GM19438 (cell line): Measurements from ENCODE around the gene TRIP10.

Experiments
- ATAC-seq: cut with Tn5 transposase; IDR thresholded peaks from one replicate; pipeline ENCODE4 v1.9.1; 2021; ENCODE audit warnings: low read depth; ENCODE audit not compliant: unreplicated experiment

TRIP10 gene

DNA sequence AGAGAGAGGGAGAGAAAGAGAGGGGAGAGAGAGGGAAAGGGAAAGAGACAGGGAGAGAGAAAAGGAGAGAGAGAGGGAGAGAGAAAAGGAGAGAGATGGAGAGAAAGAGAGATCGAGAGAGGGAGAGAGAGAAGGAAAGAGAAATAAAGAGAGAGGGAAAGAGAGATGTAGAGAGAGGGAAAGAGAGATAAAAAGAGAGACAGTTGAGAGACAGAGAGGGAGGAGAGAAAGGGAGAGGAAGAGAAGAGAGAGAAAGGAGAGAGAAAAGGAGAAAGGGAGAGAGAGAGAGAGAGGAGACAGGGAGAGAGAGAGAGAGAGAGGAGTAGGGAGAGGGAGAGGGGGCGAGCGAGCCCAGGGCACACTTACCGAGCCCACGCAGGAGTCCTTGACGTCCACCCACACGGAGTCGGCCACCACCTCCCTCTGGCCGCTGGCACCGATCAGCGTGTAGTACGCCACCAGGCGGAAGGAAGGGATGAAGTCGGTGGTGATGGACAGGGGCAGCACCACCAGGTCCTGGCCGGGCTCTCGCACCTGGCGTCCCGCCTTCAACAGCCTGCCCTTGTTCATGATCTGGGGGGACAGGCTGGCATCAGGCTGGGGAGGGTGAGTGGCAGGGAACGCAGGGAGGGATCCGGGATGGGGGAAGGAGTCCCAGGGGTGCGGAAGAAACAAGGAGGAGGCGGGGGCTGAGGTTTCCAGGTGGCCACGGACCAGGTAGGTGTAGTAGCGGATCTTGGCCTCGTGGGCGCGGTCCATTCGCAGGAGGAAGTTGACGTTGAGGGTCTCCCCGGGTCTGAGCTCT lies 29.0 kb upstream of the TRIP10 start:
- ATAC-seq, result no peak

GRCh38 chr19:6711078-6711361 lies 28.5 kb upstream of the TRIP10 start:
- no peak for ATAC-seq

DNA sequence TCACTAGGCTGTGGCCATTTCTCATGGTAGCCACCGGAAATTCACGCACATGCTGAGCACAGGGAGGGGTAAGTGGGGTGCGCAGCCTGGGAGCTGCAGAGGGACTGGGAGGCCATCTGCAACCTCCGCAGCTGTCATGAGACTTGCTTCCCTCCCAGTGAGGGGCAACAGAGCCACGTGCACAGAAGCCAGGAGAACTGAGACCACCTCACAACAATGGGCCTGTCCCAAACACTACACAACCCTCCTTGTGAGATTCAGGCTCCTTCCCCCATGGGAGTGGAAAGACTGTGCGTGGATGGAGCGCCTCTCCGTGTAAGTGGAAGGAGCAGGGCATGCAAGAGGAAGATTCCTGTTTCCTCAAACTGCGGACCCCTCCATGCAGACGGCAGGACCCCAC lies 27.9 kb upstream of the TRIP10 start:
- ATAC-seq, result no peak

DNA sequence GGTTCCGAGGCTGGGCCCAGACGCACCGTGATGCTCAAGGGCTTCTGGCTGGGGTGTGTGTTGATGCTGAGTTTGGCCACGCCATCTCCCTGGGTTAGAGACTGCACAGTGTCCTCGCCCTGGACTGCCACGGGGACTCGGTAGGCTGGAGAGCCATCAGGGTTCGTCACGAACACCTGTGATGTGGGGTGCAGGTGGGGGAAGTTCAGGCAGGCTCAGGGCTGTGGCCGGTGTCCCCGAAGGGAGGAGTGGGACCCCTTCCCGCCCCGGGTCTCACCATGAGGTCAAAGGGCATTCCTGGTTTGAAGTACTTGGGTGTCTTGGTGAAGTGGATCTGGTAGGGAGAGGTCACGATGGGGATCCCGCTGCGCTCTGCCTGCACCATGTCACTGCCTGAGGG lies 27.2 kb upstream of the TRIP10 start:
- ATAC-seq, result no peak

- no peak for ATAC-seq
Measured at GRCh38 chr19:6712692-6713670, 26.5 kb upstream of the TRIP10 start.

DNA sequence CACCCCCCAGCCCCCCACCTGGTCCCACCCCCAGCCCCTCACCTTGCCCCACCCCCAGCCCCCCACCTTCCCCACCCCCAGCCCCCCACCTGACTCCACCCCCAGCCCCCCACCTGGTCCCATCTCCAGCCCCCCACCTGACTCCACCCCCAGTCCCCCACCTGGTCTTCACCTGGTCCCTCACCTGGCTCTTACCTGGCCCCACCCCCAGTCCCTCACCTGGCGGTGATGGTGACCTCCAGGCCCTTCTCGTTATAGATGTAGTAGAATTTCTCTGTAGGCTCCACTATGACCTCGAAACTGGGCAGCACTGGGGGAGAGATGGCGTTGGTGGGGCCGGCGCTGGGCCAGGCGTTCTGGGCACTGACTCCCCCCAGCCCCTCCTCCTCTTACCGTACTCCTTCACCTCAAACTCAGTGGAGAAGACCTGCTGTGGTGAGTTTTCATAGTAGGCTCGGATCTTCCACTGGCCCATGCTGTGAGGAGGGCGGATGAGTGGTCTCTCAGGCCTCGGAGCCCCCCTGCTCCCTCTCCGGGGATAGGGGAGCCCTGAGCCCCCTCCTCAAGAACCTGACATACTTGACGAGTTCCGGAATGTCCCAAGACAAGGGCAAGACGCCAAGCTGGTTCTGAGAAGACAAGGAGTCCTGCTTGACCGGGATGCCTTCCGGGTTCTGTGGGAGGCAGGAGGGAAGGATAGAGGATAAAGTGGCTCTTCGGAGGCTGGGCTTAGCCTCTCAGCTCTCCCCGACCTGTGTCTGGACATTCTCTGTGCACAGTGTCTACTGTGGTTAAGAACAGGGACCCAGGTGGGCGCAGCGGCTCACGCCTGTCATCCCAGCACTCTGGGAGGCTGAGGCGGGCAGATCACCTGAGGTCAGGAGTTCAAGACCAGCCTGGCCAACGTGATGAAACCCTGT lies 25.4 kb upstream of the TRIP10 start:
- ATAC-seq, result no peak

- ATAC-seq, result no peak
Measured at GRCh38 chr19:6714749-6715555, 24.5 kb upstream of the TRIP10 start.

GRCh38 chr19:6716610-6716970 lies 22.9 kb upstream of the TRIP10 start:
- no peak for ATAC-seq

DNA sequence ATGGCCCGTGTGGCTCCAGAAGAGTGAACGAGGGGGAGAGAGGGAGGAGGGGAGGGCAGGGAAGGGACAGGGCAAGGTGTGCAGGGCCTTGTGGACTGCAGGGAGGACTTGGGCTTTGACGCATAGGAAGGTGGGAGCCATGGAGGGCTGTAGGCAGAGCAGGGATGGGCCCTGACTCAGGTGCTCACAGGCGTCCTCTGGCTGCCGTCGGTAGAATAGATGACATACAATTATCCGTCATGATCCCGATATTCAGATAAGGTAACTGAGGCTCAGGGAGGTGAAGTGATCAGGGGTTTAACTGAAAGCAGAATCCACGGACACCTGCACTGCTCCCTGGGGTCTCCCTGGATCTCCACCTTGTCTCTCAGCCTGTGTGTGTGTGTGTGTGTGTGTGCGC lies 22.4 kb upstream of the TRIP10 start:
- ATAC-seq, result no peak

GRCh38 chr19:6717441-6717971 lies 22.0 kb upstream of the TRIP10 start:
- no peak for ATAC-seq

GRCh38 chr19:6718111-6718740 lies 21.3 kb upstream of the TRIP10 start:
- ATAC-seq, result no peak

GRCh38 chr19:6718741-6719539 lies 20.5 kb upstream of the TRIP10 start:
- ATAC-seq, result no peak

GRCh38 chr19:6719540-6719861 lies 20.0 kb upstream of the TRIP10 start:
- ATAC-seq, result no peak

- ATAC-seq, result no peak
Measured at GRCh38 chr19:6719992-6720368, 19.5 kb upstream of the TRIP10 start.

GRCh38 chr19:6720369-6721137 lies 18.9 kb upstream of the TRIP10 start, which contains the start of gene C3:
TSS of gene C3 (minus strand) at chr19:6720650. CDS start at chr19:6720589, 61 bp downstream.
- ATAC-seq, result no peak

DNA sequence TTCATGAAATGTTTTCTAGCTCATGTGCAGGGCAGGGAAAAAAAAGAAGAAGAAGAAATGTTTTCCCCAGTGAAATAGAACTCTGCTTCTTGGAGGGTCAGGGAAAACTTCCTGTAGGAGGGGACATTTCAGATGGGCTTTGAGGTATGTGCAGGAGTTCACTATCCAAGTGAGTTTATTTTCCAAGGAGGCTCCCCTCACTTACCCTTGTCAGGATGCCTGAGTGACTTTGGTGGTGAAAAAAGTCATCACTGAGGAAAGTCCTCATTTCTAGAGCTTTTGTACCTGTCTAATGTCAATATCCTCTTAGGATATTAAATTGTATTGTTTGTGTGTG lies 18.4 kb upstream of the TRIP10 start:
- ATAC-seq, result no peak

GRCh38 chr19:6721773-6722172 lies 17.7 kb upstream of the TRIP10 start:
- ATAC-seq, result no peak

DNA sequence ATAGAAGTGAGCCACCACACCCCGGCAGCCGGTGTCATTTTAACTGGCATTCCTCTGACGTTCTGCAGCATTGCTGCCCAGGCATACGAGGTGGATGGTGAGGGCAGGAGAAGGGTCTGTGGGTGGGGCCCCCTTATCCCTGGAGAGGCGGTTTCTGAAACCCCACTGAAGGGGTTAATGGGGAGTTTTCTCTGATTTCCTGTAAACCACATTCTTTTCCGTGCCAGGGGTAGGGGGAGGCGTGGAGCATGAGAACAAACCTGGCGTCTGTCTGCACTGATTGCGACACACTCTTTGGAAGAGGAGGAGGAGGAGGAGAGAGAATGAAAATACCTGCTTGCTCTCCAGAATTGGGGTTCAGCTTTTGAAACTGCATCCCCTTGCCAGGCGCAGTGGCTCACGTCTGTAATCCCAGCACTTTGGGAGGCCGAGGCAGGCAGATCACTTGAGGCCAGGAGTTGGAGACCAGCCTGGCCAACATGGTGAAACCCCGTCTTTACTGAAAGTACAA lies 16.3 kb upstream of the TRIP10 start:
- ATAC-seq, result no peak
